Neural progenitor cell (in vitro differentiated cells): ENCODE data around the gene SLC5A10. TPM values are rescaled to one million over a fixed set of nuclear protein-coding genes. Genes with fewer than 3 reads are reported as not detected.

ENCODE experiments used
- DNase-seq: peaks from one replicate; pipeline ENCODE4 v3.0.0-alpha.2; 2016; ENCODE audit warnings: low spot score
- H2AFZ ChIP-seq: fragments of 200-600 bp; sonication (generic); replicated peaks from 2 replicates; pipeline ENCODE4 v1.6.1; 2016; ENCODE audit warnings: antibody characterized with exemption
- H3F3A ChIP-seq: fragments of 200-600 bp; sonication (generic); 2 replicates; pipeline ENCODE4 v1.6.1; 2016; ENCODE audit warnings: antibody characterized with exemption, low read depth
- H3K27ac ChIP-seq: fragments of 200-600 bp; sonication (generic); 2 replicates; pipeline ENCODE4 v1.5.1; 2016; ENCODE audit warnings: mild to moderate bottlenecking
- H3K27me3 ChIP-seq: fragments of 200-600 bp; sonication (generic); 2 replicates; pipeline ENCODE4 v1.6.1; 2016; ENCODE audit warnings: mild to moderate bottlenecking, moderate library complexity
- H3K36me3 ChIP-seq: fragments of 200-600 bp; sonication (generic); 2 replicates; pipeline ENCODE4 v1.5.1; 2016
- H3K4me1 ChIP-seq: fragments of 200-600 bp; sonication (generic); 2 replicates; pipeline ENCODE4 v1.6.1; 2016; ENCODE audit warnings: mixed run types
- H3K4me2 ChIP-seq: fragments of 200-600 bp; sonication (generic); 2 replicates; pipeline ENCODE4 v1.6.1; 2016
- H3K4me3 ChIP-seq: fragments of 200-600 bp; sonication (generic); 2 replicates; pipeline ENCODE4 v1.5.1; 2016
- H3K79me2 ChIP-seq: fragments of 200-600 bp; sonication (generic); 2 replicates; pipeline ENCODE4 v1.6.1; 2016; ENCODE audit warnings: low read depth
- H3K9ac ChIP-seq: fragments of 200-600 bp; sonication (generic); 2 replicates; pipeline ENCODE4 v1.6.1; 2016
- H3K9me3 ChIP-seq: fragments of 200-600 bp; sonication (generic); 2 replicates; pipeline ENCODE4 v1.5.1; 2016; ENCODE audit warnings: low read depth
- H4K20me1 ChIP-seq: fragments of 200-600 bp; sonication (generic); 2 replicates; pipeline ENCODE4 v1.6.1; 2016; ENCODE audit warnings: low read depth
- H3K27ac Mint-ChIP-seq: 3 replicates; pipeline ENCODE4 v1.8.0; 2021; ENCODE audit warnings: mixed read lengths
- H3K27me3 Mint-ChIP-seq: 2 replicates; pipeline ENCODE4 v1.8.0; 2022; ENCODE audit warnings: low read depth, mild to moderate bottlenecking, inconsistent platforms, moderate library complexity, mixed read lengths; ENCODE audit not compliant: insufficient read depth
- H3K36me3 Mint-ChIP-seq: 3 replicates; pipeline ENCODE4 v1.8.0; 2021; ENCODE audit warnings: mixed read lengths
- H3K4me1 Mint-ChIP-seq: 3 replicates; pipeline ENCODE4 v1.8.0; 2021; ENCODE audit warnings: mixed read lengths
- H3K4me3 Mint-ChIP-seq: 3 replicates; pipeline ENCODE4 v1.8.0; 2021; ENCODE audit warnings: mild to moderate bottlenecking, moderate library complexity, mixed read lengths
- H3K9me3 Mint-ChIP-seq: 3 replicates; pipeline ENCODE4 v1.8.0; 2020; ENCODE audit warnings: mixed read lengths
- CTCF ChIP-seq: fragments of 200-600 bp; sonication (generic); IDR thresholded peaks from 2 replicates; pipeline ENCODE4 v1.5.1; 2017; ENCODE audit warnings: antibody characterized with exemption, mild to moderate bottlenecking
- EZH2 ChIP-seq: fragments of 200-600 bp; sonication (generic); IDR thresholded peaks from 2 replicates; pipeline ENCODE4 v1.6.1; 2017; ENCODE audit warnings: antibody characterized with exemption, mild to moderate bottlenecking, moderate library complexity
- EZH2phosphoT487 ChIP-seq: fragments of 200-600 bp; sonication (generic); IDR thresholded peaks from 2 replicates; pipeline ENCODE4 v1.6.1; 2017; ENCODE audit warnings: antibody characterized with exemption
- total RNA-seq: library from RNA; depleted of rRNA; stranded (reverse); fragments of >200 nt; gene quantifications from 2 replicates; pipeline ENCODE4 v1.2.3, GENCODE V29; 2015; ENCODE audit warnings: low replicate concordance

The SLC5A10 gene
- total RNA-seq, 1 donor from 2014 or later: not detected

DNA sequence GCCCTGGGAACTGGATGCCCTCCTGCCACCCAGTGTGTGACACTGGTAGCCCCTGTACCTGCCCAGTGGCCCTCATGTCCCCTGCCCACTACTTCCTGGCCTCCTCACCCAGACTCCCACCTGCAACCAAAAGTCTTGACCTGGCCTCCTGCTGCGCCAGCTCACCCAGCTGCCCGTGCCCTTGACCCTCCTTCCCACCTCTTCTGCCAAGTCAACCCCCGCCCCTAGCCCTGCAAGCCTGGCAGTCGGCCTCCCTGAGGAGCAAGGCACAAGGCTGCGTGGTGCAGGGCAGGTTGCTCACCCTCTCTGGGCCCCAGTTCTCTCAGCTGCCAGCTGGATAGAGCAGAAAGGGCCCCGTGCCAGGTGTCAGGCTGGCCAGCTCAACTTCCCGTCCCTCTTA is 64.9 kb downstream of the SLC5A10 start:
- Mint-ChIP-seq H3K27me3 (peaks cover 3% of the 10 kb centered on the region), H3K4me3 (no peak overlapping the region), H3K4me1 (peaks cover 16% of the 10 kb centered on the region), H3K27ac (peak overlapping the region; percentile 57), H3K9me3 (no peaks in the 10 kb centered on the region), H3K36me3 (no peaks in the 10 kb centered on the region)
- H3K9ac ChIP-seq: no peak overlapping the region
- no peak overlapping the region for H2AFZ ChIP-seq
- no peaks in the 10 kb centered on the region for H3K9me3 ChIP-seq
- H3K27ac ChIP-seq: no peak overlapping the region
- no peaks in the 10 kb centered on the region for H3F3A ChIP-seq
- no peaks in the 10 kb centered on the region for H4K20me1 ChIP-seq
- no peaks in the 10 kb centered on the region for H3K4me1 ChIP-seq
- H3K36me3 ChIP-seq: no peaks in the 10 kb centered on the region
- no peak for DNase-seq
- no peak overlapping the region for H3K4me3 ChIP-seq
- no peaks in the 10 kb centered on the region for H3K27me3 ChIP-seq
- H3K79me2 ChIP-seq: no peaks in the 10 kb centered on the region
- TF ChIP-seq CTCF (no peak), EZH2phosphoT487 (no peak), EZH2 (no peak)
- H3K4me2 ChIP-seq: no peak overlapping the region

GRCh38 chr17:19017401-19017800 is 65.4 kb downstream of the SLC5A10 start:
- Mint-ChIP-seq H3K27me3 (peaks cover 3% of the 10 kb centered on the region), H3K36me3 (no peaks in the 10 kb centered on the region), H3K9me3 (no peaks in the 10 kb centered on the region), H3K4me1 (peaks cover 14% of the 10 kb centered on the region), H3K27ac (no peak overlapping the region), H3K4me3 (no peak overlapping the region)
- Histone ChIP-seq H3K9me3 (no peaks in the 10 kb centered on the region), H3F3A (no peaks in the 10 kb centered on the region), H3K4me1 (no peaks in the 10 kb centered on the region), H3K9ac (no peak overlapping the region), H3K79me2 (no peaks in the 10 kb centered on the region), H2AFZ (no peak overlapping the region), H3K36me3 (no peaks in the 10 kb centered on the region), H3K27ac (no peak overlapping the region), H3K4me3 (no peak overlapping the region), H3K27me3 (no peaks in the 10 kb centered on the region), H4K20me1 (no peaks in the 10 kb centered on the region), H3K4me2 (no peak overlapping the region)
- no peak for DNase-seq
- no peak for TF ChIP-seq EZH2phosphoT487
- TF ChIP-seq EZH2: no peak
- no peak for TF ChIP-seq CTCF

- H3K9me3 ChIP-seq: no peaks in the 10 kb centered on the region
- no peak overlapping the region for H3K4me2 ChIP-seq
- no peaks in the 10 kb centered on the region for H3K79me2 ChIP-seq
- Mint-ChIP-seq H3K36me3 (no peaks in the 10 kb centered on the region), H3K4me3 (peak overlapping the region; percentile 64), H3K4me1 (peaks cover 14% of the 10 kb centered on the region), H3K27ac (no peak overlapping the region), H3K9me3 (no peaks in the 10 kb centered on the region), H3K27me3 (peaks cover 3% of the 10 kb centered on the region)
- TF ChIP-seq EZH2phosphoT487 (no peak), CTCF (no peak), EZH2 (no peak)
- no peak overlapping the region for H3K27ac ChIP-seq
- H3K9ac ChIP-seq: no peak overlapping the region
- H3K4me1 ChIP-seq: no peaks in the 10 kb centered on the region
- no peak overlapping the region for H3K4me3 ChIP-seq
- no peaks in the 10 kb centered on the region for H3F3A ChIP-seq
- no peak overlapping the region for H2AFZ ChIP-seq
- no peaks in the 10 kb centered on the region for H3K36me3 ChIP-seq
- no peaks in the 10 kb centered on the region for H3K27me3 ChIP-seq
- H4K20me1 ChIP-seq: no peaks in the 10 kb centered on the region
- DNase-seq: no peak
Measured at GRCh38 chr17:19017804-19018599, 66.0 kb downstream of the SLC5A10 start.
